Activated T-cell treated with anti-CD3 and anti-CD28 coated beads, Interleukin-2, amount 50 U/mL, for 4 hours (primary cell): ENCODE data around the gene LONRF3. TPM values are rescaled to one million over a fixed set of nuclear protein-coding genes. Genes with fewer than 3 reads are reported as not detected.

Experiments used
- ATAC-seq, 2 donors: fragments of 200-7000 bp; cut with Tn5 transposase; one replicate each; pipeline ENCODE4 v1.10.0; 2021
- DNase-seq: peaks from one replicate; pipeline ENCODE4 v3.0.0-alpha.2; 2020
- H3K27me3 Mint-ChIP-seq: one replicate; pipeline ENCODE4 v1.8.0; 2021; ENCODE audit warnings: low read depth, mixed read lengths
- H3K36me3 Mint-ChIP-seq: one replicate; pipeline ENCODE4 v1.8.0; 2022; ENCODE audit warnings: mixed read lengths; ENCODE audit not compliant: insufficient read depth
- H3K4me1 Mint-ChIP-seq: one replicate; pipeline ENCODE4 v1.8.0; 2021; ENCODE audit warnings: low read depth, mixed read lengths
- H3K4me3 Mint-ChIP-seq: one replicate; pipeline ENCODE4 v1.8.0; 2021; ENCODE audit warnings: mild to moderate bottlenecking, moderate library complexity, mixed read lengths
- H3K9me3 Mint-ChIP-seq: one replicate; pipeline ENCODE4 v1.8.0; 2021; ENCODE audit warnings: mixed read lengths
- total RNA-seq, 3 donors: library from RNA; stranded (reverse); gene quantifications; one replicate each; pipeline ENCODE4 v1.2.1, GENCODE V29; 2021

LONRF3 gene
- total RNA-seq = 1 to 10 TPM; 5.8 to 7.3 (median 7.1) TPM

DNA sequence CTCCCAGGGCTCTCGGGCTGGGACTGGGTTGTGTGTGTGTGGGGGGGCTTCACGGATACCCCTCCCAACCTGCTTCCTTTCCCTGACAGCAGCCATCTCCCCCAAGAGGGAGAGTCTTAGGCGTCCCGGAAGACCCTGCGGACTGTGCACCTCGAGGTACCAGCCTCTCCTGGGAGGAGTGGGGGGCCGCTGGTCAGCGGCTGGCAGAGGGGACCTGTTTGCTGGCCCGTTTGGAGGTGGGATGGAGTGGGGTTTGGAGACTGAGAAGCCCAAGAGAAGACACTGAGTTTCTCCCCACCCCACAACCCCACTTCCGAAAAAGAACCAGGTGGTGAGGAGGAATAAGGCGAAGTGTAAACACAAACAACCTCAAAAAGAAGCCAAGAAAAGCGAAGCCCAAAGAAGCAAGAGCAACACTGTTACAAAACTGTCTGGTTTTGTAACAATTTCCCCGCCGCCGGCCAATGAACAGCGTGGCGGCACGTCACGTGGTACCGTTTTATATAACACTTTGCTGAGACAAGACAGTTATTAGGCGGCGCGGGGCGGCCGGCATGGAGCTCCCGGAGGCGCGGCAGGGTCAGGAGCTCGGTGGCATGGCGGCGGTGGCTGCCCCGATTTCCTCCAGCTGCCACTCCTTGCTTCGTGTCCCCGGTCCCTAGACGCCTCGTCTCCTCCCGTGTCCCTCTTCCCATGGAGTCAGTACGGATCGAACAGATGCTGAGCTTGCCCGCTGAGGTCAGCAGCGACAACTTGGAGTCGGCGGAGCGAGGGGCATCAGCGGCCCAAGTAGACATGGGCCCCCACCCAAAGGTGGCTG is at the start of gene LONRF3:
Gene LONRF3 (plus strand): TSS at position 531 of the 820 bp plus-strand sequence. CDS start 163 bp downstream, at position 694.
- Mint-ChIP-seq H3K4me1 (peaks cover 15% of the 10 kb centered on the region), H3K36me3 (no peaks in the 10 kb centered on the region), H3K27me3 (peaks cover 9% of the 10 kb centered on the region), H3K4me3 (peak within 1 kb of the TSS; percentile 86), H3K9me3 (no peaks in the 10 kb centered on the region)
- DNase-seq (peak; percentile 62), ATAC-seq (peak; percentile 52 to 59)

- Mint-ChIP-seq H3K27me3 (no peaks in the 10 kb centered on the region), H3K36me3 (no peaks in the 10 kb centered on the region), H3K4me1 (no peaks in the 10 kb centered on the region), H3K9me3 (no peaks in the 10 kb centered on the region), H3K4me3 (no peak overlapping the region)
- ATAC-seq = no peak
- DNase-seq = no peak
Measured at GRCh38 chrX:118928151-118928550, 46.3 kb upstream of the LONRF3 start.

DNA sequence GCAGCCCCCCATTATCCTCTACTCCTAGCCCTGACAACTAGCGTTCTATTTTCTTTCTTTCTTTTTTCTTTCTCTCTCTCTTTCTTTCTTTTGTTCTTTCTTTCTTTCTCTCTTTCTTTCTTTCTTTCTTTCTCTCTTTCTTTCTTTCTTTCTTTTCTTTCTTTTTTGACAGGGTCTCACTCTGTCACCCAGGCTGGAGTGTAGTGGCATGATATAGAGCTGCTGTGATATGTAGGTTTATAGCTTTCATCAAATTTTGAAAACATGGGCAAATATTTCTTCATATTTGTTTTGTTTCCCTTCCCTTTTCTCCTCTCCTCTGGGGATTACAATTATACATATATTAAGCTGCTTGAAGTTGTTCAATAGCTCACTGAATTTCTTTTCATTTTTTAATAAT is 39.1 kb upstream of the LONRF3 start:
- Mint-ChIP-seq H3K36me3 (no peaks in the 10 kb centered on the region), H3K9me3 (no peaks in the 10 kb centered on the region), H3K4me3 (no peak overlapping the region), H3K4me1 (no peaks in the 10 kb centered on the region), H3K27me3 (no peaks in the 10 kb centered on the region)
- ATAC-seq (no peak), DNase-seq (no peak)

- peaks cover 3% of the 10 kb centered on the region for H3K27me3 Mint-ChIP-seq
- H3K9me3 Mint-ChIP-seq = no peaks in the 10 kb centered on the region
- H3K4me3 Mint-ChIP-seq = no peak overlapping the region
- no peaks in the 10 kb centered on the region for H3K4me1 Mint-ChIP-seq
- no peak for DNase-seq
- no peak for ATAC-seq
- no peaks in the 10 kb centered on the region for H3K36me3 Mint-ChIP-seq
Measured at GRCh38 chrX:118941147-118941546, 33.3 kb upstream of the LONRF3 start.

- DNase-seq (no peak), ATAC-seq (no peak)
- Mint-ChIP-seq H3K4me3 (no peak overlapping the region), H3K4me1 (no peaks in the 10 kb centered on the region), H3K36me3 (no peaks in the 10 kb centered on the region), H3K27me3 (peaks cover 3% of the 10 kb centered on the region), H3K9me3 (no peaks in the 10 kb centered on the region)
Measured at GRCh38 chrX:118943102-118943501, 31.3 kb upstream of the LONRF3 start.

DNA sequence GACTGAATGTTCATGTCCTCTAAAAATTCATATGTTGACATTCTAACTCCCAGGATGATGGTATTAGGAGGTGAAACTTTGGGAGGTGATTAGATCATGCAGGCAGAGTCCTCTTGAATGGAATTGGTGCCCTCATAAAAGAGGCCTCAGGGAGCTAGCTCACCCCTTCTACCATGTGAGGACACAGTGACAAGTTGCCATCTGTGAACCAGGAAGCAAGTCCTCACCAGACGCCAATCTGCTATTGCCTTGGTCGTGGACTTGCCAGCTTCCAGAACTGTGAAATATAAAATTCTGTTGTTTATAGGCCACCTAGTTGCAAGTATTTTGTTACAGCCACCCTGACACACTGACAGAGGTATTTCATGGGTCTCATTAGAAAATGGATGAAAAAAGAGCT is 28.5 kb upstream of the LONRF3 start:
- ATAC-seq (no peak), DNase-seq (no peak)
- Mint-ChIP-seq H3K4me3 (no peak overlapping the region), H3K4me1 (no peaks in the 10 kb centered on the region), H3K9me3 (no peaks in the 10 kb centered on the region), H3K27me3 (peaks cover 3% of the 10 kb centered on the region), H3K36me3 (no peaks in the 10 kb centered on the region)

DNA sequence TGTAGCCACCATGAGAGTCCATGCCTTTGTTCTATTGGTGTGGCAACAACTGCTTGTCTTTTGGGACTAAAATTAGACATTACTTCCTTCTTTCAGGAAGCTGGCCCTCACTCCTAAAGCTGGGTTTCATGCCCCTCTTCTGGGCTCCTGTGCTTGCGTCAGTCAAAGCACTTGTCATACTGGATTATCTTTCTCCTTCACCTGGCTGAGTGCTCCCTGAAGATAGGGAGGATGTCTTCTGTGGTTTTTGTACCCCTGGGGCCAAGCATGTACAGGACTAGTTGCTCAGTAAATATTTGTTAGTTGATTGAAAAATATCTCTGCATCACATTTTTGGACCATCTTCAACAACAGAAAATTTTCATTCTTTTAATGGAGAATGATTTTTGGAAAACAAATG is 26.1 kb upstream of the LONRF3 start:
- ATAC-seq (no peak), DNase-seq (no peak)
- Mint-ChIP-seq H3K36me3 (no peaks in the 10 kb centered on the region), H3K9me3 (no peaks in the 10 kb centered on the region), H3K27me3 (no peaks in the 10 kb centered on the region), H3K4me3 (no peak overlapping the region), H3K4me1 (no peaks in the 10 kb centered on the region)

- Mint-ChIP-seq H3K4me3 (no peak overlapping the region), H3K27me3 (no peaks in the 10 kb centered on the region), H3K9me3 (no peaks in the 10 kb centered on the region), H3K36me3 (no peaks in the 10 kb centered on the region), H3K4me1 (no peaks in the 10 kb centered on the region)
- ATAC-seq (no peak), DNase-seq (no peak)
Measured at GRCh38 chrX:118961866-118962560, 12.4 kb upstream of the LONRF3 start.

DNA sequence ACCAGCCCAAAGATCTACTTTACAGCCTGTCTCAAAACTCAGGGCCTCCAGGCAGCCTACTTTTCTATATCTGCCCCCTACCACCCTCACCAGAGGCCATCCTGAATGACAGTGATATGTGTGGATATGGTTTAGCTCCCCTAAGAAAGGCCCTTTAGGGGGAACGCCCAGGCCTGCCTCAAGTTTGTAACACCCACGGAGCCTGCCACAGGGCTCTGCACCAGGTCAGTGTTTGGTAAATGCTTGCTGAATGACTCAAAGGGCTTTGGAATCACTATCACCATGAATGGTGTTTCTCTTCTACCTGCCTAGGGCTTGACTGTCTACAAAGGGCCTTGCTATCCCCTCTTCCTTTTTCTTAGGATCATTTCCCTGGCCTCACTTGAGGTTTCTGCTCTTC is 11.3 kb upstream of the LONRF3 start:
- H3K4me1 Mint-ChIP-seq = no peaks in the 10 kb centered on the region
- ATAC-seq = no peak
- DNase-seq = no peak
- H3K4me3 Mint-ChIP-seq = no peak overlapping the region
- H3K9me3 Mint-ChIP-seq = no peaks in the 10 kb centered on the region
- H3K36me3 Mint-ChIP-seq = no peaks in the 10 kb centered on the region
- H3K27me3 Mint-ChIP-seq = no peaks in the 10 kb centered on the region

DNA sequence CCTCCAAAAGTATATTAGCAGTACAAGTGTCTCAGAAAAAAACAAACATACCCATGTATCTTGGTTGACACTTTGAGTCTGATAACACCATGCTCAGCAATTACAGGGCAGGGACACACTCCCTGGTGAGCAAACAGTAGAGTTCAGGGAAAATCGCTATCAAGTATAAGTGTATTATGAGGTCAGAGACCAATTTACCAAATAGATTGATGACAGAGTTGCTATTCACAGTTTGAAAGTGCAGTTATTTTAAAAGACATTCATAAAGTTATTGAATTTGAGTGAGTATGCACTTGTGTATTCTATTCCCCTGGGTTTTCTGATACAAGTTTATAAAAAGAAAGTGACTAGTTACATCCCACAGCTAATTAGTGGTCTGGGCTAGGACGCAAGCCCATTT is 10.2 kb upstream of the LONRF3 start:
- H3K4me1 Mint-ChIP-seq = no peaks in the 10 kb centered on the region
- H3K4me3 Mint-ChIP-seq = no peak overlapping the region
- ATAC-seq = no peak
- H3K9me3 Mint-ChIP-seq = no peaks in the 10 kb centered on the region
- DNase-seq = no peak
- H3K36me3 Mint-ChIP-seq = no peaks in the 10 kb centered on the region
- no peaks in the 10 kb centered on the region for H3K27me3 Mint-ChIP-seq

GRCh38 chrX:118965395-118965794 is 9.0 kb upstream of the LONRF3 start:
- Mint-ChIP-seq H3K9me3 (no peaks in the 10 kb centered on the region), H3K36me3 (no peaks in the 10 kb centered on the region), H3K4me3 (no peak overlapping the region), H3K4me1 (no peaks in the 10 kb centered on the region), H3K27me3 (peaks cover 4% of the 10 kb centered on the region)
- no peak for ATAC-seq
- DNase-seq = no peak

DNA sequence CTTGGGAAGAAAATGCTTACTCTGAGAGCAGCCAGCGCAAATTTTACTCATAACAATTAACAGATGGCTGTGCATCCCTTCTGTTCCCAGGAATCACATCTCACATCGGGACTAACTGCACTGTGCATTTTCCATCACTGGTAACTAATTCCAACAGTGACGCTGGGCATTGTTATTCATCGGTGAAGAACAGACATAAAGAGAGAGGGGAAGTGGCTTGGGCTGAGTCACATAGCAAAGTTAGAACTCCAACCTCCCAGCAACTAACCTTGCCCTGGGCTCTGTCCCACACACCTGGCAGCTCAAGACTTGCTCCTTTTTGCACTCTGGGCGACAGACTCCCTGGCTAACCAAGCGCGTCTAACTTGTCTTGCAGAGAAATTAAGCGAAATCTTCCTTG is 6.4 kb upstream of the LONRF3 start:
- Mint-ChIP-seq H3K4me3 (no peak overlapping the region), H3K27me3 (peaks cover 7% of the 10 kb centered on the region), H3K36me3 (no peaks in the 10 kb centered on the region), H3K4me1 (peaks cover 2% of the 10 kb centered on the region), H3K9me3 (no peaks in the 10 kb centered on the region)
- DNase-seq (no peak), ATAC-seq (no peak)

DNA sequence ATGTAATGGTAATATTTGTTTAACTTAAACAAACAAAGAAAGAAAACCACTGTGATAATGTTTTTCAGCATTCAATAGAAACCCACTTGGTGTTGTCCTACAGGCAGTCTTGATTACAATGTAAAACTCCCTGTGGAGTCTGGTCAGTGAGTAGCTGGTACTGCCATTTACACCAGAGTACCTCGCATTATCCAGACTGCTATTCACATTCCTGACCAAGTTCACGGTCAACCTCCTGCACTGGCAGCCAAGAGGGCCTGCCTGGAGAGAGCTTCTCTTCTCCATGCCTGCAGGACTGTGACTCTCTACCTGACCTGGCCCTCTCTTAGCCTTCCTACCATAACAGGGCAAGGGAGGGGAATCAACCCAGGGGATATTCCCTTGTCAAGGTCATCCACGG is 2.9 kb upstream of the LONRF3 start:
- Mint-ChIP-seq H3K36me3 (no peaks in the 10 kb centered on the region), H3K4me1 (peaks cover 5% of the 10 kb centered on the region), H3K27me3 (peaks cover 9% of the 10 kb centered on the region), H3K9me3 (no peaks in the 10 kb centered on the region), H3K4me3 (no peak overlapping the region)
- DNase-seq (no peak), ATAC-seq (no peak)

DNA sequence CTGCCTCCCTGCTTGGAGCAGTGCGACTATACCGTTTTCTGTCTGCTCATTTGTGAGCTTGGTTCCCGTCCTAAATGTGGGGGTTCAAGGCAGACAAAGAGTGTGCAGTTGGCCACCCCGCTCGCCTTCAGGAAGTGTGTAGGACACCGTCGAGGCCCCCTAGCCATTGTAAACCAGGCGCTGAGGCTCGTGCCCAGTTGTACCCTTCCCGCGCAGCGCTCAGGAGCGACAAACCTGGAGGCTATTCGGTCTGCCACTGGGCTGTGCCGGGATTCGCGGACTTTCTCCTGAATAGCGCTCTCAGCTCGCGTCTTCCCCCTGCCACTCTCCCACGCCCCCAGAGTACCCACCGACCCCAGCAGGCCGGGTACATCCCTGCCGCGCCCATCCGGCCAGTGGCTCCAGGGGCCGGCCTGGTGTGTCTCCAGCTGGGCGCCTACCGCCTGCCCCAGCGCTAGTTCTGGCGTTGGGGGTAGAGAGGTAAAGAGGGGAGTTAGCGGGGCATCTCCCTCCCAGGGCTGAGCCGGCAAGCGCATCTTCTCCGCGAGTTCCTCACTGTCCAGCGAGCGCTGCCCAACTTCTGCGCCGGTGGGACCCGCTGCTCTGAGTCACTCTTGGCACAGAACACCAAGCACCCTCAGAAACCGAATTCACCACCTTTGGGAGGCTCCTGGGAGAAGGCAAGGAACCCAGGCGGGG is 880 bp upstream of the LONRF3 start:
- H3K36me3 Mint-ChIP-seq = no peaks in the 10 kb centered on the region
- H3K4me3 Mint-ChIP-seq = peak overlapping the region; percentile 86
- DNase-seq (no peak), ATAC-seq (no peak)
- H3K9me3 Mint-ChIP-seq = no peaks in the 10 kb centered on the region
- H3K4me1 Mint-ChIP-seq = peaks cover 15% of the 10 kb centered on the region
- H3K27me3 Mint-ChIP-seq = peaks cover 9% of the 10 kb centered on the region
